ENCODE results near the gene SHISAL1. TPM values are rescaled to one million over a fixed set of nuclear protein-coding genes. Genes with fewer than 3 reads are reported as not detected.

The SHISAL1 gene
- total and polyA plus RNA-seq, 2 donors (not counting 3 experiments of a cell fraction or from before 2014, with no cell fraction given) = 0.01 to 0.07 TPM

GRCh38 chr22:44336962-44337677 lies 24.4 kb upstream of the SHISAL1 start:
- POLR2A ChIA-PET = no interaction called here
- H3K4me1 ChIP-seq (ENCODE audit: control insufficient read depth, extremely low read depth, insufficient read depth, low read length) = no peaks in the 10 kb centered on the region
- H4K20me1 ChIP-seq (replicated peaks; ENCODE audit: control insufficient read depth, extremely low read depth, insufficient read depth, low read length) = no peaks in the 10 kb centered on the region
- H3K9me1 ChIP-seq (replicated peaks; ENCODE audit: control insufficient read depth, extremely low read depth, insufficient read depth, low read length) = no peaks in the 10 kb centered on the region
- no peak overlapping the region for H3K9ac ChIP-seq (replicated peaks; ENCODE audit: extremely low read depth, insufficient read depth, low read length)
- FAIRE-seq (no peak), DNase-seq (ENCODE audit: low read depth, low spot score) (no peak)
- BruUV-seq (replicated peaks) = no TSS peak
- no peaks in the 10 kb centered on the region for H3K79me2 ChIP-seq (ENCODE audit: control insufficient read depth, insufficient read depth, low read length)
- no peak overlapping the region for H3K4me2 ChIP-seq (ENCODE audit: insufficient read depth, low read length)
- intact Hi-C loops (cut with micrococcal nuclease) (no loop called here), dilution Hi-C loops (cut with MboI; ENCODE audit: extremely low pct_ligation_motif_present, low sequenced_read_pairs) (no loop called here)
- no peaks in the 10 kb centered on the region for H3K36me3 ChIP-seq (ENCODE audit: control insufficient read depth in 2 of 2, extremely low read depth in 1 of 2, insufficient read depth in 2 of 2, low read length in 2 of 2)
- H3K27ac ChIP-seq (ENCODE audit: insufficient read depth, low read depth, low read length) = no peak overlapping the region
- no peaks in the 10 kb centered on the region for H3K9me3 ChIP-seq (replicated peaks; ENCODE audit: control insufficient read depth, insufficient read depth, low read length)
- H3K27me3 ChIP-seq (ENCODE audit: control insufficient read depth in 2 of 2, insufficient read depth in 2 of 2, low read length in 2 of 2) = peaks cover 6 to 9% of the 10 kb centered on the region in 2 experiments
- no peak overlapping the region for H3K4me3 ChIP-seq (replicated peaks in 1 of 3; ENCODE audit: insufficient read depth in 1 of 3, low read depth in 1 of 3, low read length in 3 of 3)
- TF ChIP-seq CTCF (IDR thresholded peaks at IDR 0.05; ENCODE audit: extremely low read depth in 1 of 2, insufficient read depth in 1 of 2, low read depth in 1 of 2, low read length in 2 of 2) (no peak), POLR2AphosphoS5 (IDR thresholded peaks at IDR 0.05; ENCODE audit: insufficient read depth, low read depth, low read length) (no peak), FOS (IDR thresholded peaks at IDR 0.05; ENCODE audit: borderline replicate concordance, insufficient read depth, low read length) (no peak), EZH2 (IDR thresholded peaks at IDR 0.05; ENCODE audit: borderline replicate concordance, low read depth, low read length, severe bottlenecking) (no peak), MYC (IDR thresholded peaks at IDR 0.05; ENCODE audit: low read depth, low read length) (no peak), POLR2A (IDR thresholded peaks at IDR 0.05; ENCODE audit: low read depth, low read length) (no peak), GATA2 (IDR thresholded peaks at IDR 0.05; ENCODE audit: insufficient read depth, insufficient read length, low read depth, low read length) (no peak), JUN (IDR thresholded peaks at IDR 0.05; ENCODE audit: borderline replicate concordance, insufficient read depth, insufficient read length, low read depth) (no peak), MAX (IDR thresholded peaks at IDR 0.05; ENCODE audit: insufficient read depth, insufficient read length) (no peak)
- H2AFZ ChIP-seq (ENCODE audit: low read depth, low read length) = no peak overlapping the region
- CTCF ChIA-PET = interaction anchor here (1.7 kb wide), 1 partner anchor 11 kb away, joined by 5 read pairs; no protein-coding TSS in a partner anchor
